ENCODE measurements around the gene SLC39A13.

DNA sequence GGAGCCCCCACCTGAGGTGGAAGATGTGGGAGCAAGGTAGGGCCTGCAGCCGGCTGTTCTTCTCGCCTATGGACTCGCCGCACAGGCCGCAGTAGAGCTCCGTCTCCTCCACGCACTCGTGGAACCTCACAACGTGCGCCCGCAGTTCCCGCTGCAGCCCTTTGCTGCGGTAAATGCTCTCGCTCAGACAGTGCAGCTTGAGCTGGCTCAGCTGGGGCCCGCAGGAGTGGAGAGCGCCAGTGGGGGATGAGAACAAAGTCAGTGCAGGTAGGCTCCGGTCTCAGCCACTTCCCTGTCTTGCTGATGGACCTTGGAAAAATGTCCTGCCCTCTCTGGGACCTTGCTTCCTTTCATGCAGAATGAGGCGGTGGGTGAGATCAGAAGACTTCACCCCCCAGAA lies 30.3 kb downstream of the SLC39A13 start:
- TF ChIP-seq, protein P1, sequence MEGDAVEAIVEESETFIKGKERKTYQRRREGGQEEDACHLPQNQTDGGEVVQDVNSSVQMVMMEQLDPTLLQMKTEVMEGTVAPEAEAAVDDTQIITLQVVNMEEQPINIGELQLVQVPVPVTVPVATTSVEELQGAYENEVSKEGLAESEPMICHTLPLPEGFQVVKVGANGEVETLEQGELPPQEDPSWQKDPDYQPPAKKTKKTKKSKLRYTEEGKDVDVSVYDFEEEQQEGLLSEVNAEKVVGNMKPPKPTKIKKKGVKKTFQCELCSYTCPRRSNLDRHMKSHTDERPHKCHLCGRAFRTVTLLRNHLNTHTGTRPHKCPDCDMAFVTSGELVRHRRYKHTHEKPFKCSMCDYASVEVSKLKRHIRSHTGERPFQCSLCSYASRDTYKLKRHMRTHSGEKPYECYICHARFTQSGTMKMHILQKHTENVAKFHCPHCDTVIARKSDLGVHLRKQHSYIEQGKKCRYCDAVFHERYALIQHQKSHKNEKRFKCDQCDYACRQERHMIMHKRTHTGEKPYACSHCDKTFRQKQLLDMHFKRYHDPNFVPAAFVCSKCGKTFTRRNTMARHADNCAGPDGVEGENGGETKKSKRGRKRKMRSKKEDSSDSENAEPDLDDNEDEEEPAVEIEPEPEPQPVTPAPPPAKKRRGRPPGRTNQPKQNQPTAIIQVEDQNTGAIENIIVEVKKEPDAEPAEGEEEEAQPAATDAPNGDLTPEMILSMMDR (IDR thresholded peaks at IDR 0.05), result no peak
- TF ChIP-seq ZFX (IDR thresholded peaks at IDR 0.05; ENCODE audit: borderline replicate concordance), result no peak

All from 22Rv1 (cell line).